ENCODE measurements around the gene CFAP299.
A peak's percentile ranks its signal among the peaks of the same experiment; 100 is the strongest.

The CFAP299 gene

GRCh38 chr4:80897537-80898303 lies 562.2 kb downstream of the CFAP299 start:
- Histone ChIP-seq H3K27ac (ENCODE audit: insufficient read depth in 1 of 2, low read depth in 1 of 2, low read length in 2 of 2, poor library complexity in 1 of 2, severe bottlenecking in 2 of 2) (no peak overlapping the region), H3K36me3 (ENCODE audit: control insufficient read depth in 4 of 4, insufficient read depth in 4 of 4, low read length in 3 of 4) (no peaks in the 10 kb centered on the region), H3K4me1 (ENCODE audit: control extremely low read depth in 1 of 4, control insufficient read depth in 4 of 4, insufficient read depth in 4 of 4, low read length in 3 of 4) (no peaks in the 10 kb centered on the region), H3K27me3 (replicated peaks in 2 of 5; ENCODE audit: control insufficient read depth in 4 of 5, insufficient read depth in 5 of 5, low read length in 4 of 5) (no peaks in the 10 kb centered on the region), H3K9me3 (ENCODE audit: control extremely low read depth in 1 of 5, control insufficient read depth in 4 of 5, insufficient read depth in 2 of 5, low read depth in 1 of 5, low read length in 4 of 5) (peaks cover 0 to 3% (median 2%) of the 10 kb centered on the region in 5 experiments), H3K4me3 (ENCODE audit: control insufficient read depth in 1 of 7, extremely low read depth in 1 of 7, insufficient read depth in 4 of 7, low read depth in 2 of 7, low read length in 6 of 7) (no peak overlapping the region)
- 68% methylated on average over 4 of the region's 5 CpGs for WGBS (ENCODE audit: insufficient coverage)
- ChIA-PET CTCF (interaction anchor here (1.7 kb wide), 1 partner anchor 12 kb away, joined by 4 read pairs; no protein-coding TSS in a partner anchor), POLR2A (no interaction called here)
- peak in 1 of 3 donors; percentile 36 for DNase-seq

- Histone ChIP-seq H3K27ac (ENCODE audit: insufficient read depth in 1 of 2, low read depth in 1 of 2, low read length in 2 of 2, poor library complexity in 1 of 2, severe bottlenecking in 2 of 2) (no peak overlapping the region), H3K27me3 (replicated peaks in 2 of 5; ENCODE audit: control insufficient read depth in 4 of 5, insufficient read depth in 5 of 5, low read length in 4 of 5) (no peaks in the 10 kb centered on the region), H3K36me3 (ENCODE audit: control insufficient read depth in 4 of 4, insufficient read depth in 4 of 4, low read length in 3 of 4) (no peaks in the 10 kb centered on the region), H3K4me1 (ENCODE audit: control extremely low read depth in 1 of 4, control insufficient read depth in 4 of 4, insufficient read depth in 4 of 4, low read length in 3 of 4) (no peaks in the 10 kb centered on the region), H3K4me3 (ENCODE audit: control insufficient read depth in 1 of 7, extremely low read depth in 1 of 7, insufficient read depth in 4 of 7, low read depth in 2 of 7, low read length in 6 of 7) (no peak overlapping the region), H3K9me3 (ENCODE audit: control extremely low read depth in 1 of 5, control insufficient read depth in 4 of 5, insufficient read depth in 2 of 5, low read depth in 1 of 5, low read length in 4 of 5) (peaks cover 0 to 6% (median 2%) of the 10 kb centered on the region in 5 experiments)
- 100% methylated on average over 2 of the region's 2 CpGs for WGBS (ENCODE audit: insufficient coverage)
- DNase-seq, result no peak
- POLR2A ChIA-PET, result no interaction called here
- CTCF ChIA-PET, result no interaction called here
Measured at GRCh38 chr4:80900908-80901307, 565.4 kb downstream of the CFAP299 start.

DNA sequence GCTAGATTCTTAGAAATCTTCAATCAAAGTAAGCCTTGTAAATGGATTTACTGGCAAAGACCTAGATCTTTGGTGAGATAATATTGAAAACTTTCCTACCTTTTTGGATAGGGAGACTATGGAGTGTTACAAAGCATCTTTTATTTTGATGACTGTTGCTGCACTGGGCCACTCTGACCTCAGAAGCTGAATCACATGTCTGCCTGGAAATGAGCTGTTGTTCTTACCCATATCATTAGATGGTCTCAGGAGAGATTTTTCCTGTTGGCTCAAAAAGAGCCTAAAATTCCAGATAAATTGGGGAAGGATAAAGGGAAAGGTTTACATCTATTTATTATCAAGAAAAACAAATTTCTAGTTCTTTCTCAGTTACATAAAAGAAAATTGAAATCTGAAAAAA lies 567.5 kb downstream of the CFAP299 start:
- POLR2A ChIA-PET, result no interaction called here
- no peak overlapping the region for H3K4me3 ChIP-seq (ENCODE audit: control insufficient read depth in 1 of 7, extremely low read depth in 1 of 7, insufficient read depth in 4 of 7, low read depth in 2 of 7, low read length in 6 of 7)
- no peak for DNase-seq

DNA sequence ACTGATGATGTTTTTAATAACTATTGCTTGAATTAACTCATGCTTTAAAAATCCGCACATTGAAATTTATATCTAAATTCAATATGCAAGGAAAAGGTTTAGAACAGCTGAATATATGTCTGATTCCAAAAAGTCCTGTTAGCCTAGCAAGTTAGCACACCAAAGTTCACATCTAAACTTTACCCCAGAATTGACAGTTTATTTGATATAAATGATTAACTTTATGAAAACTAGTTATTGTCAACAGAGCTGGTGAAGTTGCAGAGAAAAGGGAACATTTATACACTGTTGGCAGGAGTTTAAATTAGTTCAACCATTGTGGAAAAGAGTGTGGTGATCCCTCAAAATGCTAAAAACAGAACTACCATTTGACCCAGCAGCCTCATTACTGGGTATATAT lies 574.4 kb downstream of the CFAP299 start:
- H3K27me3 ChIP-seq (replicated peaks in 2 of 5; ENCODE audit: control insufficient read depth in 4 of 5, insufficient read depth in 5 of 5, low read length in 4 of 5), result no peaks in the 10 kb centered on the region
- no peak for DNase-seq
- ChIA-PET CTCF (interaction anchor here (1.8 kb wide), 1 partner anchor 12 kb away, joined by 4 read pairs; no protein-coding TSS in a partner anchor), POLR2A (no interaction called here)
- H3K4me1 ChIP-seq (ENCODE audit: control extremely low read depth in 1 of 4, control insufficient read depth in 4 of 4, insufficient read depth in 4 of 4, low read length in 3 of 4), result no peaks in the 10 kb centered on the region
- H3K4me3 ChIP-seq (ENCODE audit: control insufficient read depth in 1 of 7, extremely low read depth in 1 of 7, insufficient read depth in 4 of 7, low read depth in 2 of 7, low read length in 6 of 7), result no peak overlapping the region
- no peak overlapping the region for H3K27ac ChIP-seq (ENCODE audit: insufficient read depth in 1 of 2, low read depth in 1 of 2, low read length in 2 of 2, poor library complexity in 1 of 2, severe bottlenecking in 2 of 2)
- no peaks in the 10 kb centered on the region for H3K36me3 ChIP-seq (ENCODE audit: control insufficient read depth in 4 of 4, insufficient read depth in 4 of 4, low read length in 3 of 4)
- WGBS (ENCODE audit: insufficient coverage), result no CpG with 5 or more reads among the region's 1 CpG
- peaks cover 0 to 26% (median 10%) of the 10 kb centered on the region in 5 experiments for H3K9me3 ChIP-seq (ENCODE audit: control extremely low read depth in 1 of 5, control insufficient read depth in 4 of 5, insufficient read depth in 2 of 5, low read depth in 1 of 5, low read length in 4 of 5)

More for the DNA sequence above, 567.5 kb downstream of the CFAP299 start:
- Histone ChIP-seq H3K9me3 (ENCODE audit: control extremely low read depth in 1 of 5, control insufficient read depth in 4 of 5, insufficient read depth in 2 of 5, low read depth in 1 of 5, low read length in 4 of 5) (peaks cover 0 to 23% (median 12%) of the 10 kb centered on the region in 5 experiments), H3K36me3 (ENCODE audit: control insufficient read depth in 4 of 4, insufficient read depth in 4 of 4, low read length in 3 of 4) (no peaks in the 10 kb centered on the region), H3K4me1 (ENCODE audit: control extremely low read depth in 1 of 4, control insufficient read depth in 4 of 4, insufficient read depth in 4 of 4, low read length in 3 of 4) (no peaks in the 10 kb centered on the region), H3K27me3 (replicated peaks in 2 of 5; ENCODE audit: control insufficient read depth in 4 of 5, insufficient read depth in 5 of 5, low read length in 4 of 5) (no peaks in the 10 kb centered on the region), H3K27ac (ENCODE audit: insufficient read depth in 1 of 2, low read depth in 1 of 2, low read length in 2 of 2, poor library complexity in 1 of 2, severe bottlenecking in 2 of 2) (no peak overlapping the region)
- CTCF ChIA-PET, result no interaction called here

- Histone ChIP-seq H3K36me3 (ENCODE audit: control insufficient read depth in 4 of 4, insufficient read depth in 4 of 4, low read length in 3 of 4) (no peaks in the 10 kb centered on the region), H3K27ac (ENCODE audit: insufficient read depth in 1 of 2, low read depth in 1 of 2, low read length in 2 of 2, poor library complexity in 1 of 2, severe bottlenecking in 2 of 2) (no peak overlapping the region), H3K9me3 (ENCODE audit: control extremely low read depth in 1 of 5, control insufficient read depth in 4 of 5, insufficient read depth in 2 of 5, low read depth in 1 of 5, low read length in 4 of 5) (peaks cover 0 to 18% (median 6%) of the 10 kb centered on the region in 5 experiments), H3K27me3 (replicated peaks in 2 of 5; ENCODE audit: control insufficient read depth in 4 of 5, insufficient read depth in 5 of 5, low read length in 4 of 5) (no peaks in the 10 kb centered on the region), H3K4me1 (ENCODE audit: control extremely low read depth in 1 of 4, control insufficient read depth in 4 of 4, insufficient read depth in 4 of 4, low read length in 3 of 4) (no peaks in the 10 kb centered on the region), H3K4me3 (ENCODE audit: control insufficient read depth in 1 of 7, extremely low read depth in 1 of 7, insufficient read depth in 4 of 7, low read depth in 2 of 7, low read length in 6 of 7) (no peak overlapping the region)
- POLR2A ChIA-PET, result no interaction called here
- DNase-seq, result no peak
- CTCF ChIA-PET, result no interaction called here
Measured at GRCh38 chr4:80911458-80911857, 575.9 kb downstream of the CFAP299 start.

- ChIA-PET POLR2A (no interaction called here), CTCF (no interaction called here)
- H3K36me3 ChIP-seq (ENCODE audit: control insufficient read depth in 4 of 4, insufficient read depth in 4 of 4, low read length in 3 of 4), result no peaks in the 10 kb centered on the region
- H3K27ac ChIP-seq (ENCODE audit: insufficient read depth in 1 of 2, low read depth in 1 of 2, low read length in 2 of 2, poor library complexity in 1 of 2, severe bottlenecking in 2 of 2), result no peak overlapping the region
- no peaks in the 10 kb centered on the region for H3K27me3 ChIP-seq (replicated peaks in 2 of 5; ENCODE audit: control insufficient read depth in 4 of 5, insufficient read depth in 5 of 5, low read length in 4 of 5)
- H3K4me3 ChIP-seq (ENCODE audit: control insufficient read depth in 1 of 7, extremely low read depth in 1 of 7, insufficient read depth in 4 of 7, low read depth in 2 of 7, low read length in 6 of 7), result no peak overlapping the region
- DNase-seq, result no peak
- WGBS (ENCODE audit: insufficient coverage), result 97% methylated on average over 7 of the region's 7 CpGs
- H3K9me3 ChIP-seq (ENCODE audit: control extremely low read depth in 1 of 5, control insufficient read depth in 4 of 5, insufficient read depth in 2 of 5, low read depth in 1 of 5, low read length in 4 of 5), result peaks cover 0 to 10% (median 0%) of the 10 kb centered on the region in 5 experiments
- H3K4me1 ChIP-seq (ENCODE audit: control extremely low read depth in 1 of 4, control insufficient read depth in 4 of 4, insufficient read depth in 4 of 4, low read length in 3 of 4), result no peaks in the 10 kb centered on the region
Measured at GRCh38 chr4:80912350-80912749, 576.8 kb downstream of the CFAP299 start.

DNA sequence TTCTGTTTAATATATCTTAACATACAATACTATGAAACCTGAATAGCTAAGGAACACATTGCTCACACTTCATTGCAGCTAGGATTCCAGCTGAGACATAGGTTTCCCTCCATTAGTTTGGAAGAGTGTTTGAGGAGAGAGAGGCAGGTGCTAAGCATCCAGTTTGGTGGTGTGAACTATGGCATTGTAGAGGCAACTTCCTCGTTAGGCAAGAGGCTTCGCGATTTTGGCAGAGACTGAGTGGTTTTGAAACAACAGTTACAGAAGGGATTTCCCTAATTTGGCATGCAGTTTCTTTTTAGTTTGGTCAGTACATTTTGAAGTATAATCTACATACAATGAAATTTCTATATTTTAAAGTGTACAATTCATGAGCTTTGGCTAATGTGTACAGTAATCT lies 577.9 kb downstream of the CFAP299 start:
- Histone ChIP-seq H3K27ac (ENCODE audit: insufficient read depth in 1 of 2, low read depth in 1 of 2, low read length in 2 of 2, poor library complexity in 1 of 2, severe bottlenecking in 2 of 2) (no peak overlapping the region), H3K9me3 (ENCODE audit: control extremely low read depth in 1 of 5, control insufficient read depth in 4 of 5, insufficient read depth in 2 of 5, low read depth in 1 of 5, low read length in 4 of 5) (peaks cover 0 to 2% (median 0%) of the 10 kb centered on the region in 5 experiments), H3K4me1 (ENCODE audit: control extremely low read depth in 1 of 4, control insufficient read depth in 4 of 4, insufficient read depth in 4 of 4, low read length in 3 of 4) (no peaks in the 10 kb centered on the region), H3K27me3 (replicated peaks in 2 of 5; ENCODE audit: control insufficient read depth in 4 of 5, insufficient read depth in 5 of 5, low read length in 4 of 5) (no peaks in the 10 kb centered on the region), H3K36me3 (ENCODE audit: control insufficient read depth in 4 of 4, insufficient read depth in 4 of 4, low read length in 3 of 4) (no peaks in the 10 kb centered on the region), H3K4me3 (ENCODE audit: control insufficient read depth in 1 of 7, extremely low read depth in 1 of 7, insufficient read depth in 4 of 7, low read depth in 2 of 7, low read length in 6 of 7) (no peak overlapping the region)
- DNase-seq, result peak; percentile 2 to 63 (median 54)
- WGBS (ENCODE audit: insufficient coverage), result no CpG with 5 or more reads among the region's 3 CpGs
- CTCF ChIA-PET, result no interaction called here
- POLR2A ChIA-PET, result no interaction called here
